ENCODE results near the gene TTC28. TPM values are rescaled to one million over a fixed set of nuclear protein-coding genes. Genes with fewer than 3 reads are reported as not detected.

The TTC28 gene
- total RNA-seq, 1 experiment from 2014 or later, result not detected

- no peak for DNase-seq (ENCODE audit: unreplicated experiment)
- no peak for TF ChIP-seq CTCF (IDR thresholded peaks at IDR 0.05; ENCODE audit: unreplicated experiment)
- CTCF ChIA-PET, result no interaction called here
- POLR2A ChIA-PET, result no interaction called here
- no peaks in the 10 kb centered on the region for H3K36me3 Mint-ChIP-seq (ENCODE audit: insufficient read depth, unreplicated experiment)
- intact Hi-C loops (cut with micrococcal nuclease), result no loop called here
- H3K4me1 Mint-ChIP-seq (ENCODE audit: insufficient read depth, unreplicated experiment), result peaks cover 6% of the 10 kb centered on the region
- H3K27me3 Mint-ChIP-seq (ENCODE audit: insufficient read depth, unreplicated experiment), result peaks cover 92% of the 10 kb centered on the region
- no peak overlapping the region for H3K27ac Mint-ChIP-seq (ENCODE audit: low read depth, unreplicated experiment)
- H3K4me3 Mint-ChIP-seq (ENCODE audit: unreplicated experiment), result no peak overlapping the region
- H3K9me3 Mint-ChIP-seq (ENCODE audit: unreplicated experiment), result no peaks in the 10 kb centered on the region
- no TSS peak for BruUV-seq (replicated peaks)
Measured at GRCh38 chr22:28241656-28242290, 437.9 kb downstream of the TTC28 start.

GRCh38 chr22:28239941-28240340 is 439.7 kb downstream of the TTC28 start:
- DNase-seq (ENCODE audit: unreplicated experiment), result no peak
- H3K36me3 Mint-ChIP-seq (ENCODE audit: insufficient read depth, unreplicated experiment), result no peaks in the 10 kb centered on the region
- ChIA-PET CTCF (no interaction called here), POLR2A (no interaction called here)
- TF ChIP-seq CTCF (IDR thresholded peaks at IDR 0.05; ENCODE audit: unreplicated experiment), result no peak
- peaks cover 6% of the 10 kb centered on the region for H3K4me1 Mint-ChIP-seq (ENCODE audit: insufficient read depth, unreplicated experiment)
- peaks cover 90% of the 10 kb centered on the region for H3K27me3 Mint-ChIP-seq (ENCODE audit: insufficient read depth, unreplicated experiment)
- BruUV-seq (replicated peaks), result no TSS peak
- intact Hi-C loops (cut with micrococcal nuclease), result no loop called here
- no peaks in the 10 kb centered on the region for H3K9me3 Mint-ChIP-seq (ENCODE audit: unreplicated experiment)
- H3K4me3 Mint-ChIP-seq (ENCODE audit: unreplicated experiment), result no peak overlapping the region
- H3K27ac Mint-ChIP-seq (ENCODE audit: low read depth, unreplicated experiment), result no peak overlapping the region

DNA sequence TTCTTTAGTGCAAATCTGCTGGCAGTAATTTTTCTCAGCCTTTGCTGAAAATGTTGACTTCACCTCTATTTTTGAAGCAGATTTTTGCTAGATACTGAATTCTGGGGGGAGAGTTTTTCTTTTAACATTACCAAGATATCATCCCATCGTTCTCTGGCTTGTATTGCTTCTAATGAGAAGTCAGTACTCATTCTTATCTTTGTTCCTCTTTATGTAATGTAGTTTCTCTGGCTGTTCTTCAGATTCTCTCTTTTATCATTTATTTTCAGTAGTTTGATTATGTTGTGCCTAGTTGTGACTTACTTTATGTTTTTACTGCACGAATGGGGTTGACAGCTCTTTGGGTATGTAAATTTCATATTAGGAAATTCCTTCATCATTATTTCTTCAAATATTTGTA is 441.9 kb downstream of the TTC28 start:
- Mint-ChIP-seq H3K27ac (ENCODE audit: low read depth, unreplicated experiment) (no peak overlapping the region), H3K27me3 (ENCODE audit: insufficient read depth, unreplicated experiment) (peaks cover 70% of the 10 kb centered on the region), H3K9me3 (ENCODE audit: unreplicated experiment) (no peaks in the 10 kb centered on the region), H3K4me3 (ENCODE audit: unreplicated experiment) (no peak overlapping the region), H3K36me3 (ENCODE audit: insufficient read depth, unreplicated experiment) (no peaks in the 10 kb centered on the region), H3K4me1 (ENCODE audit: insufficient read depth, unreplicated experiment) (no peaks in the 10 kb centered on the region)
- intact Hi-C loops (cut with micrococcal nuclease), result no loop called here
- CTCF ChIA-PET, result no interaction called here
- no peak for DNase-seq (ENCODE audit: unreplicated experiment)
- no TSS peak for BruUV-seq (replicated peaks)
- POLR2A ChIA-PET, result no interaction called here
- TF ChIP-seq CTCF (IDR thresholded peaks at IDR 0.05; ENCODE audit: unreplicated experiment), result no peak

GRCh38 chr22:28237112-28237511 is 442.5 kb downstream of the TTC28 start:
- Mint-ChIP-seq H3K4me3 (ENCODE audit: unreplicated experiment) (no peak overlapping the region), H3K27me3 (ENCODE audit: insufficient read depth, unreplicated experiment) (peaks cover 68% of the 10 kb centered on the region), H3K27ac (ENCODE audit: low read depth, unreplicated experiment) (no peak overlapping the region), H3K36me3 (ENCODE audit: insufficient read depth, unreplicated experiment) (no peaks in the 10 kb centered on the region), H3K9me3 (ENCODE audit: unreplicated experiment) (no peaks in the 10 kb centered on the region), H3K4me1 (ENCODE audit: insufficient read depth, unreplicated experiment) (no peaks in the 10 kb centered on the region)
- DNase-seq (ENCODE audit: unreplicated experiment), result peak; percentile 3
- no TSS peak for BruUV-seq (replicated peaks)
- POLR2A ChIA-PET, result interaction anchor here (0.6 kb wide), 1 partner anchor 1984 kb away, joined by 3 read pairs; no protein-coding TSS in a partner anchor
- no peak for TF ChIP-seq CTCF (IDR thresholded peaks at IDR 0.05; ENCODE audit: unreplicated experiment)
- intact Hi-C loops (cut with micrococcal nuclease), result no loop called here
- CTCF ChIA-PET, result no interaction called here
